Osteocyte (in vitro differentiated cells): ENCODE measurements around the gene RFT1. TPM values are rescaled to one million over a fixed set of nuclear protein-coding genes. Genes with fewer than 3 reads are reported as not detected.

Experiments used
- DNase-seq: peaks from one replicate; pipeline ENCODE4 v3.0.0; 2021; ENCODE audit warnings: mixed read lengths; ENCODE audit not compliant: unreplicated experiment; ENCODE audit errors: extremely low spot score
- H3K27ac Mint-ChIP-seq: one replicate; pipeline ENCODE4 v1.8.0; 2021; ENCODE audit warnings: mild to moderate bottlenecking, mixed read lengths; ENCODE audit not compliant: unreplicated experiment
- H3K27me3 Mint-ChIP-seq: one replicate; pipeline ENCODE4 v1.8.0; 2021; ENCODE audit warnings: mixed read lengths; ENCODE audit not compliant: unreplicated experiment
- H3K36me3 Mint-ChIP-seq: one replicate; pipeline ENCODE4 v1.8.0; 2021; ENCODE audit warnings: mixed read lengths; ENCODE audit not compliant: unreplicated experiment
- H3K4me1 Mint-ChIP-seq: one replicate; pipeline ENCODE4 v1.8.0; 2021; ENCODE audit warnings: mixed read lengths; ENCODE audit not compliant: unreplicated experiment
- H3K4me3 Mint-ChIP-seq: one replicate; pipeline ENCODE4 v1.8.0; 2021; ENCODE audit warnings: mild to moderate bottlenecking, moderate library complexity, mixed read lengths; ENCODE audit not compliant: unreplicated experiment
- H3K9me3 Mint-ChIP-seq: one replicate; pipeline ENCODE4 v1.8.0; 2021; ENCODE audit warnings: mixed read lengths; ENCODE audit not compliant: unreplicated experiment
- total RNA-seq: library from RNA; stranded (reverse); gene quantifications from 2 replicates; pipeline ENCODE4 v1.2.1, GENCODE V29; 2021
- TF ChIP-seq, protein P1 (sequence below): fragments of 200-600 bp; sonication (generic); IDR thresholded peaks from 2 replicates; pipeline ENCODE4 v1.5.0; 2021; ENCODE audit warnings: antibody characterized with exemption, mild to moderate bottlenecking, moderate library complexity

The RFT1 gene
- total RNA-seq, 1 donor from 2014 or later: 21.4 TPM

DNA sequence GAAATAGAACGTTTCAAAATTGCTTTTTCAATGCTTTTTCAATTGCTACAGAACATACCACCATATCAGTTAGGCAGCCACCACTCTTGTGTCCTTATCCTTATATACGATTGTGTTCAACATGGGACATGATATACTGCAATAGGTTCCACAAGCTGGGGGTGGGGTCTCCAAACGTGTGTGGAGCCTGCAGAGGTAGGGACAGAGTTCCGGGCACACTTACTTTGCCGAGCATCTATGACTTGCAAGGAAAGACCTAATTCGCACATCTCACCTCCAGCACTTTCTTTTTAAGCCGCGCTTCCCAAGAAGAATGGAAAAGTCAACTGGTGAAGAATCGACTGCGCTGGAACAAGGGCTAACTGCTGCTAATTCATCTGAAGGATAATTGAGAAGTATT, 44.8 kb downstream of the RFT1 start:
- H3K4me3 Mint-ChIP-seq: no peak overlapping the region
- no peak overlapping the region for H3K27ac Mint-ChIP-seq
- TF ChIP-seq, protein P1, sequence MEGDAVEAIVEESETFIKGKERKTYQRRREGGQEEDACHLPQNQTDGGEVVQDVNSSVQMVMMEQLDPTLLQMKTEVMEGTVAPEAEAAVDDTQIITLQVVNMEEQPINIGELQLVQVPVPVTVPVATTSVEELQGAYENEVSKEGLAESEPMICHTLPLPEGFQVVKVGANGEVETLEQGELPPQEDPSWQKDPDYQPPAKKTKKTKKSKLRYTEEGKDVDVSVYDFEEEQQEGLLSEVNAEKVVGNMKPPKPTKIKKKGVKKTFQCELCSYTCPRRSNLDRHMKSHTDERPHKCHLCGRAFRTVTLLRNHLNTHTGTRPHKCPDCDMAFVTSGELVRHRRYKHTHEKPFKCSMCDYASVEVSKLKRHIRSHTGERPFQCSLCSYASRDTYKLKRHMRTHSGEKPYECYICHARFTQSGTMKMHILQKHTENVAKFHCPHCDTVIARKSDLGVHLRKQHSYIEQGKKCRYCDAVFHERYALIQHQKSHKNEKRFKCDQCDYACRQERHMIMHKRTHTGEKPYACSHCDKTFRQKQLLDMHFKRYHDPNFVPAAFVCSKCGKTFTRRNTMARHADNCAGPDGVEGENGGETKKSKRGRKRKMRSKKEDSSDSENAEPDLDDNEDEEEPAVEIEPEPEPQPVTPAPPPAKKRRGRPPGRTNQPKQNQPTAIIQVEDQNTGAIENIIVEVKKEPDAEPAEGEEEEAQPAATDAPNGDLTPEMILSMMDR: no peak
- no peaks in the 10 kb centered on the region for H3K9me3 Mint-ChIP-seq
- H3K4me1 Mint-ChIP-seq: peaks cover 13% of the 10 kb centered on the region
- peaks cover 8% of the 10 kb centered on the region for H3K36me3 Mint-ChIP-seq
- H3K27me3 Mint-ChIP-seq: no peaks in the 10 kb centered on the region
- no peak for DNase-seq

DNA sequence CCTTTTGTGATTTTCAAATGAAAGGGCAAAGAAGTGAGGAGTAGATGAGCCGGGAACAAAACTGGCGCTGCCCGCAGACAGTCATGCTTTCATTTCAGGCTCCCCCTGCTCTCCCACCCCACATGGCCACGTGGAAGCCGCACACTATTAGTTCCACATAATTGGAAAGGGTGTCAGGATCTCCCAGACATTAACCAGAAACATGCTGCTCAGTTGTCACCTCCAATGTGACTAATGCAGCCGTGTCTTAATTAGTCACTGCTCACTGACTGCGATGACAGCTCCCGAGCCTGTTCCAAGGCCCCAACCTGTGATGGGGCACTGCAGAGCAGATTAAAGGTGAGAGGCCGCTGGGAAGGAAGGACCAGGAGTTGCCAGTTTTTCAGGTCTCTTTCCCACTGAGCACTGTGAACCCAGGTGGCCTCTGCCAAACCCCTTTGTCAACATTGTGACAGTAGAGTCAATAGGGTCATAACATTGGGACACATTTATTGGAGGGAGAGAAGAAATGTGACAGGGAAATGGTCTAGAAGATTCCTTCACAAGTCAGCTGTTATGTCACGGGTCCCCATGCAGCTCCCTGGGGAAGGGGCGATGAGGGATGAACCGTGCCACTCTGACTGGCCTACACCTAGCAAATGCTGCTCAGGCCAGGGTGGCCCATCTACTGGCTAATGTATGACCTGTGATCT, 45.8 kb downstream of the RFT1 start:
- Mint-ChIP-seq H3K4me3 (no peak overlapping the region), H3K9me3 (no peaks in the 10 kb centered on the region), H3K4me1 (peaks cover 13% of the 10 kb centered on the region), H3K27me3 (no peaks in the 10 kb centered on the region), H3K27ac (peak overlapping the region; percentile 53), H3K36me3 (peaks cover 8% of the 10 kb centered on the region)
- DNase-seq: no peak
- TF ChIP-seq, protein P1: no peak

DNA sequence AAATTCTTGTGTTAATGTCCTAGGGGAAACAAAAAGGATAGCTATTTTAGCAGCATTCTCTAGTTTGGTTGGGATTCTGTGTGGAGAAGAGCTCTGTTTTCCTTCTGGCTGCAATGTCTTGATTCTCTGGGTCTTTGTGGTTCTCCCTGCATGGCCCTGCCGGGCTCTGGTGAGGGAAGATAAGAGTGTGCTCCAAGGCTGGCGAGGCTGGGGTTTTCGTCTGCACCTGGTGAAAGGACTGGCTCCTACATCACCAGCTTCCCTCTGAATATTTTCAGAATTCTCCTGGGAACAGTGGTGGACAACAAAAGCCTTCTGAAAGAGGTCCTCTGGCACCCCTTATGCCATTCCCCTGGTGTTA, 46.3 kb downstream of the RFT1 start:
- Mint-ChIP-seq H3K4me1 (peaks cover 13% of the 10 kb centered on the region), H3K27me3 (no peaks in the 10 kb centered on the region), H3K36me3 (peaks cover 8% of the 10 kb centered on the region), H3K9me3 (no peaks in the 10 kb centered on the region), H3K27ac (peak overlapping the region; percentile 53), H3K4me3 (no peak overlapping the region)
- TF ChIP-seq, protein P1: no peak
- no peak for DNase-seq

DNA sequence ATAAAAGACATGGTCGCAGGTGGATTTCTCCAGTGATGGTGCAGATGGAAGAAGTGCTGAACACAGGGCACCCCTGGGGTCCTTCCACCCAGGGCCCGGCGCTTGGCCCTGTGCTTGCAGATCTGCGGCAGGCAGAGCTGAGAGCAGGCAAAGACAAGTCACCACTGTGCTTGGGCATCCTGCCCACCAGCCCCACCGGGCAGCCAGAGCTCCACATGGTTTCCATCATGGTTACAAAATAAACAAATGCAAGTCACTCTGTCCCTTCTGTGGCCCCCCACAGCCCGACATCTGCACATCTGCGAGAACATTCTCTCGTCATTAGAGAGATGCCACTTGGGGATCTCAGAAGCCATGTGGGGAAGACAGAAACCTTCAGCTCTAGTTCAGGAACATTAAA, 46.7 kb downstream of the RFT1 start:
- H3K4me3 Mint-ChIP-seq: no peak overlapping the region
- no peaks in the 10 kb centered on the region for H3K27me3 Mint-ChIP-seq
- DNase-seq: no peak
- H3K27ac Mint-ChIP-seq: peak overlapping the region; percentile 53
- TF ChIP-seq, protein P1: no peak
- no peaks in the 10 kb centered on the region for H3K9me3 Mint-ChIP-seq
- peaks cover 13% of the 10 kb centered on the region for H3K4me1 Mint-ChIP-seq
- H3K36me3 Mint-ChIP-seq: peaks cover 8% of the 10 kb centered on the region

DNA sequence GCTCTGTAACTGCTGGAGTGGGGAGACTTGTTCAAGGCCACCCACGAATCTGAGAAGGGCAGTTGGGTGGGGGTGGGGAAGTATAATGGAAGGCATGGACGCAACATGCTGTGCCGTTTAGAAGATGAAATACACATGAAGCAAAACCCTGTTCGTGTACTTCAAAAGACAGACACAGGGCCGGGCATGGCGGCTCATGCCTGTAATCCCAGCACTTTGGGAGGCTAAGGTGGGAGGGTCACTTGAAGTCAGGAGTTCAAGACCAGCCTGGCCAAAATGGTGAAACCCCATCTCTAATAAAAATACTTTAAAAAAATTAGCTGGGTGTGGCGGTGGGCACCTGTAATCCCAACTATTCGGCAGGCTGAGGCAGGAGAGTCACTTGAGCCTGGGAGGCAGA, 47.5 kb downstream of the RFT1 start:
- TF ChIP-seq, protein P1: no peak
- peaks cover under 1% of the 10 kb centered on the region for H3K36me3 Mint-ChIP-seq

More for the DNA sequence above, 47.5 kb downstream of the RFT1 start:
- no peak for DNase-seq
- Mint-ChIP-seq H3K27me3 (no peaks in the 10 kb centered on the region), H3K9me3 (no peaks in the 10 kb centered on the region), H3K27ac (no peak overlapping the region), H3K4me1 (peaks cover 13% of the 10 kb centered on the region), H3K4me3 (no peak overlapping the region)
